WTC11 (cell line): ENCODE results near the gene SAP25. TPM values are rescaled to one million over a fixed set of nuclear protein-coding genes. Genes with fewer than 3 reads are reported as not detected.
"Not testable (repeated sequence)": the region's sequence is repeated elsewhere in the genome, so short reads cannot be mapped to it uniquely, and the experiment has no call there.

Source experiments
- ATAC-seq: fragments of 200-7000 bp; cut with Tn5 transposase; 2 replicates; pipeline ENCODE4 v1.10.0; 2021; ENCODE audit warnings: mild to moderate bottlenecking, moderate library complexity
- CTCF ChIA-PET: fragments of 300-600 bp; sonication (Branson Sonifier 250); formaldehyde crosslinking; loops from one replicate; lab custom pipeline; 2021; ENCODE audit warnings: antibody characterized with exemption; lab: Charles Lee
- POLR2A ChIA-PET: fragments of 350-600 bp; sonication (Branson Sonifier 250); formaldehyde crosslinking; loops from one replicate; lab custom pipeline; 2021; ENCODE audit warnings: antibody characterized with exemption; lab: Charles Lee
- DNase-seq: peaks from one replicate; pipeline ENCODE4 v3.0.0; 2021; ENCODE audit warnings: low spot score
- H3K27ac Mint-ChIP-seq: 2 replicates; pipeline ENCODE4 v1.8.0; 2021; ENCODE audit warnings: mixed read lengths
- H3K27me3 Mint-ChIP-seq: 2 replicates; pipeline ENCODE4 v1.8.0; 2021; ENCODE audit warnings: low read depth, mild to moderate bottlenecking, moderate library complexity, mixed read lengths
- H3K36me3 Mint-ChIP-seq: 2 replicates; pipeline ENCODE4 v1.8.0; 2021; ENCODE audit warnings: mixed read lengths
- H3K4me1 Mint-ChIP-seq: 2 replicates; pipeline ENCODE4 v1.8.0; 2022; ENCODE audit warnings: mixed read lengths
- H3K4me3 Mint-ChIP-seq: 2 replicates; pipeline ENCODE4 v1.8.0; 2021; ENCODE audit warnings: mild to moderate bottlenecking, moderate library complexity, mixed read lengths
- H3K9me3 Mint-ChIP-seq: 2 replicates; pipeline ENCODE4 v1.8.0; 2021; ENCODE audit warnings: mixed read lengths
- ARID4B ChIP-seq: sonication (generic); formaldehyde crosslinking; IDR thresholded peaks from 2 replicates; pipeline ENCODE4 v1.8.0; 2023; ENCODE audit warnings: missing genetic modification reagents, mild to moderate bottlenecking, borderline replicate concordance
- EMX1 ChIP-seq: fragments of 250-450 bp; sonication (Bioruptor Pico); IDR thresholded peaks from 2 replicates; pipeline ENCODE4 v1.8.0; 2021; ENCODE audit warnings: mild to moderate bottlenecking
- ESRRA ChIP-seq: sonication (generic); formaldehyde crosslinking; IDR thresholded peaks from 2 replicates; pipeline ENCODE4 v1.8.1; 2022; ENCODE audit warnings: mild to moderate bottlenecking, missing genetic modification reagents, borderline replicate concordance
- GRHL2 ChIP-seq: fragments of 250-450 bp; sonication (Bioruptor Pico); IDR thresholded peaks from 2 replicates; pipeline ENCODE4 v1.8.0; 2022; ENCODE audit warnings: mild to moderate bottlenecking, moderate library complexity; ENCODE audit not compliant: insufficient replicate concordance, severe bottlenecking
- HMGXB4 ChIP-seq: sonication (generic); formaldehyde crosslinking; IDR thresholded peaks from 2 replicates; pipeline ENCODE4 v1.8.1; 2023; ENCODE audit warnings: mild to moderate bottlenecking, moderate library complexity, missing genetic modification reagents
- NR3C1 ChIP-seq: sonication (generic); formaldehyde crosslinking; conservative IDR thresholded peaks from 2 replicates; pipeline ENCODE4 v1.8.1; 2023; ENCODE audit warnings: low read depth, mild to moderate bottlenecking, missing genetic modification reagents
- RORB ChIP-seq: fragments of 250-450 bp; sonication (Bioruptor Pico); IDR thresholded peaks from 2 replicates; pipeline ENCODE4 v1.9.0; 2021; ENCODE audit warnings: mild to moderate bottlenecking
- SOX15 ChIP-seq: fragments of 250-450 bp; sonication (Bioruptor Pico); IDR thresholded peaks from 2 replicates; pipeline ENCODE4 v1.9.0; 2021; ENCODE audit warnings: mild to moderate bottlenecking
- TEAD1 ChIP-seq: sonication (generic); formaldehyde crosslinking; IDR thresholded peaks from 2 replicates; pipeline ENCODE4 v1.8.0; 2022; ENCODE audit warnings: mild to moderate bottlenecking, missing genetic modification reagents
- ZNF219 ChIP-seq: sonication (generic); formaldehyde crosslinking; IDR thresholded peaks from 2 replicates; pipeline ENCODE4 v1.8.0; 2023; ENCODE audit warnings: missing genetic modification reagents, mild to moderate bottlenecking, borderline replicate concordance
- ZNF281 ChIP-seq: sonication (generic); formaldehyde crosslinking; IDR thresholded peaks from 2 replicates; pipeline ENCODE4 v1.8.0; 2023; ENCODE audit warnings: mild to moderate bottlenecking, missing genetic modification reagents
- ZNF671 ChIP-seq: fragments of 250-450 bp; sonication (Bioruptor Pico); IDR thresholded peaks from 2 replicates; pipeline ENCODE4 v1.8.0; 2021; ENCODE audit warnings: mild to moderate bottlenecking
- total RNA-seq: library from RNA; stranded (reverse); gene quantifications from 3 replicates; pipeline ENCODE4 v1.2.3, GENCODE V29; 2021
- TF ChIP-seq, protein P1 (sequence below): fragments of 200-600 bp; IDR thresholded peaks from 2 replicates; pipeline ENCODE4 v1.8.0; 2022; ENCODE audit warnings: antibody characterized with exemption
- TF ChIP-seq, protein P2 (sequence below): sonication (generic); formaldehyde crosslinking; conservative IDR thresholded peaks from 2 replicates; pipeline ENCODE4 v1.8.1; 2023; ENCODE audit warnings: mild to moderate bottlenecking, low read depth, missing genetic modification reagents, moderate library complexity

SAP25 gene
- total RNA-seq, 1 experiment from 2014 or later, result 9.3 TPM

DNA sequence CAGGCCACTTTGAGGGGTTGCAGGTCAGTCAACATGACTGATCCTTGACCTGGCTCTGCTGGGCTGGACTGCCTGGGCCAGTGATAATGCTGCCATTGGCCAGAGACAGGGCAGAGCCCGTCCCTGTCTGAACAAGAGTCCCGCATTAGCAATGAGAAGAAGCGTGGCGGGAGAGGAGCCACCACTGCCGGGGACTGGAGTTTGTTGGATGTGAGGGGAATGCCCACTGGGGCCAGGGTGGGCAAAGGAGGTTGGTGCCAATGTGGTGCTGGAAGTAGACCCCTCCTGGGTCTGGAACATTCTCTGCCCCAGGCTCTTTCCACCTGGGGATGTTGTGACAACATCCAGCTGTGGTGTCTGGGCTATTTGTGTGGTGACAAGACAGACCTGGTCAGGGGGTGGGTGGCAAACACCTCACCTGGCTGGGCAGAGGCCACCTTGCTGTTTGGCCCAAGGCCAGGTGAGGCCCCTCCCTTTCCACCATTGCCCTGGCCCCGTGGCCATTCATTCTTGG, 7.6 kb downstream of the SAP25 start:
- H3K4me1 Mint-ChIP-seq, result peaks cover 32% of the 10 kb centered on the region
- H3K4me3 Mint-ChIP-seq, result no peak overlapping the region
- ATAC-seq, result no peak
- POLR2A ChIA-PET, result interaction anchor here (0.6 kb wide), 1 partner anchor 201 kb away, joined by 3 read pairs; no protein-coding TSS in a partner anchor
- no peak for DNase-seq
- no peaks in the 10 kb centered on the region for H3K9me3 Mint-ChIP-seq
- H3K27ac Mint-ChIP-seq, result 0 out of 2 replicates have a peak overlapping the region, but pooled peaks have one; percentile 19
- CTCF ChIA-PET, result interaction anchor here (0.7 to 2.8 kb wide), 9 partner anchors 19 to 159 kb away, joined by 3 to 41 read pairs (median 8); partner anchors contain the start of genes FBXO24, LRCH4, PCOLCE and POP7
- H3K27me3 Mint-ChIP-seq, result peaks cover 7% of the 10 kb centered on the region
- no peaks in the 10 kb centered on the region for H3K36me3 Mint-ChIP-seq
- TF ChIP-seq EMX1 (CRISPR knock-in tag) (no peak), TEAD1 (CRISPR knock-in tag) (no peak), NR3C1 (no peak), GRHL2 (CRISPR knock-in tag) (no peak), ZNF671 (CRISPR knock-in tag) (no peak), ESRRA (CRISPR knock-in tag) (no peak), RORB (CRISPR knock-in tag) (no peak), ARID4B (no peak)
- TF ChIP-seq, protein P1, sequence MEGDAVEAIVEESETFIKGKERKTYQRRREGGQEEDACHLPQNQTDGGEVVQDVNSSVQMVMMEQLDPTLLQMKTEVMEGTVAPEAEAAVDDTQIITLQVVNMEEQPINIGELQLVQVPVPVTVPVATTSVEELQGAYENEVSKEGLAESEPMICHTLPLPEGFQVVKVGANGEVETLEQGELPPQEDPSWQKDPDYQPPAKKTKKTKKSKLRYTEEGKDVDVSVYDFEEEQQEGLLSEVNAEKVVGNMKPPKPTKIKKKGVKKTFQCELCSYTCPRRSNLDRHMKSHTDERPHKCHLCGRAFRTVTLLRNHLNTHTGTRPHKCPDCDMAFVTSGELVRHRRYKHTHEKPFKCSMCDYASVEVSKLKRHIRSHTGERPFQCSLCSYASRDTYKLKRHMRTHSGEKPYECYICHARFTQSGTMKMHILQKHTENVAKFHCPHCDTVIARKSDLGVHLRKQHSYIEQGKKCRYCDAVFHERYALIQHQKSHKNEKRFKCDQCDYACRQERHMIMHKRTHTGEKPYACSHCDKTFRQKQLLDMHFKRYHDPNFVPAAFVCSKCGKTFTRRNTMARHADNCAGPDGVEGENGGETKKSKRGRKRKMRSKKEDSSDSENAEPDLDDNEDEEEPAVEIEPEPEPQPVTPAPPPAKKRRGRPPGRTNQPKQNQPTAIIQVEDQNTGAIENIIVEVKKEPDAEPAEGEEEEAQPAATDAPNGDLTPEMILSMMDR, result no peak

- no peaks in the 10 kb centered on the region for H3K36me3 Mint-ChIP-seq
- no peak overlapping the region for H3K27ac Mint-ChIP-seq
- H3K27me3 Mint-ChIP-seq, result no peaks in the 10 kb centered on the region; the same call in 1 of the 2 replicates
- ATAC-seq (no peak), DNase-seq (no peak)
- ChIA-PET CTCF (interaction anchor here (0.7 to 2.8 kb wide), 14 partner anchors 15 to 158 kb away, joined by 3 to 41 read pairs (median 8); partner anchors contain the start of genes AGFG2, FBXO24, LRCH4 and NYAP1), POLR2A (no interaction called here)
- no peak overlapping the region for H3K4me3 Mint-ChIP-seq
- H3K4me1 Mint-ChIP-seq, result peaks cover 28% of the 10 kb centered on the region
- TF ChIP-seq ESRRA (CRISPR knock-in tag), result no peak
- TF ChIP-seq HMGXB4 (CRISPR knock-in tag), result no peak
- TF ChIP-seq, protein P2, sequence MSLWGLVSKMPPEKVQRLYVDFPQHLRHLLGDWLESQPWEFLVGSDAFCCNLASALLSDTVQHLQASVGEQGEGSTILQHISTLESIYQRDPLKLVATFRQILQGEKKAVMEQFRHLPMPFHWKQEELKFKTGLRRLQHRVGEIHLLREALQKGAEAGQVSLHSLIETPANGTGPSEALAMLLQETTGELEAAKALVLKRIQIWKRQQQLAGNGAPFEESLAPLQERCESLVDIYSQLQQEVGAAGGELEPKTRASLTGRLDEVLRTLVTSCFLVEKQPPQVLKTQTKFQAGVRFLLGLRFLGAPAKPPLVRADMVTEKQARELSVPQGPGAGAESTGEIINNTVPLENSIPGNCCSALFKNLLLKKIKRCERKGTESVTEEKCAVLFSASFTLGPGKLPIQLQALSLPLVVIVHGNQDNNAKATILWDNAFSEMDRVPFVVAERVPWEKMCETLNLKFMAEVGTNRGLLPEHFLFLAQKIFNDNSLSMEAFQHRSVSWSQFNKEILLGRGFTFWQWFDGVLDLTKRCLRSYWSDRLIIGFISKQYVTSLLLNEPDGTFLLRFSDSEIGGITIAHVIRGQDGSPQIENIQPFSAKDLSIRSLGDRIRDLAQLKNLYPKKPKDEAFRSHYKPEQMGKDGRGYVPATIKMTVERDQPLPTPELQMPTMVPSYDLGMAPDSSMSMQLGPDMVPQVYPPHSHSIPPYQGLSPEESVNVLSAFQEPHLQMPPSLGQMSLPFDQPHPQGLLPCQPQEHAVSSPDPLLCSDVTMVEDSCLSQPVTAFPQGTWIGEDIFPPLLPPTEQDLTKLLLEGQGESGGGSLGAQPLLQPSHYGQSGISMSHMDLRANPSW, result no peak
- TF ChIP-seq SOX15 (CRISPR knock-in tag), result no peak
- TF ChIP-seq ZNF219 (CRISPR knock-in tag), result no peak
- TF ChIP-seq ZNF281, result no peak
- no peaks in the 10 kb centered on the region for H3K9me3 Mint-ChIP-seq
Measured at GRCh38 chr7:100565133-100565571, 8.5 kb downstream of the SAP25 start.

DNA sequence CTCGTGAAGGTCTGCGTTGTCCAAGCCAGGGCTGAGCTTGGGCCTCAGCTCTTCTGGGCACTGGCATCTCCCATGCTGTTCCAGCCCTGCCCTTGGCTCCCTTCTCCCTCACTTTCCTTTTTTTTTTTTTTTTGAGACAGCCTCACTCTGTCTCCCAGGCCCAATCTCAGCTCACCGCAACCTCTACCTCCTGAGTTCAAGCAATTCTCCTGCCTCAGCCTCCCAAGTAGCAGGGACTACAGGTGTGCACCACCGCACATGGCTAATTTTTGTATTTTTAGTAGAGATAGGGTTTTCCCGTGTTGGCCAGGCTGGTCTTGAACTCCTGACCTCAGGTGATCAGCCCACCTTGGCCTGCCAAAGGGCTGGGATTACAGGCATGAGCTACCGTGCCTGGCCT, 9.3 kb downstream of the SAP25 start:
- ChIA-PET CTCF (interaction anchor here (0.6 to 2.8 kb wide), 37 partner anchors 8 to 338 kb away, joined by 3 to 41 read pairs (median 5); partner anchors contain the start of genes ACTL6B, AGFG2, FBXO24 and LRCH4), POLR2A (interaction anchor here (0.6 kb wide), 1 partner anchor 1508 kb away, joined by 4 read pairs; no protein-coding TSS in a partner anchor)
- H3K9me3 Mint-ChIP-seq, H3K27ac Mint-ChIP-seq, H3K27me3 Mint-ChIP-seq, H3K36me3 Mint-ChIP-seq, H3K4me3 Mint-ChIP-seq, DNase-seq, ATAC-seq: not testable (repeated sequence)
- peaks cover 28% of the 10 kb centered on the region for H3K4me1 Mint-ChIP-seq
